HepG2 (cell line): ENCODE data around the gene DHRS11. TPM values are rescaled to one million over a fixed set of nuclear protein-coding genes. Genes with fewer than 3 reads are reported as not detected.

ENCODE experiments used
- DRAP1 ChIP-seq: IDR thresholded peaks from 2 replicates; pipeline ENCODE4 v1.6.1; 2016; ENCODE audit warnings: missing genetic modification reagents, missing compliant biosample characterization
- FOXK2 ChIP-seq: fragments of 450-650 bp; IDR thresholded peaks from 2 replicates; pipeline ENCODE4 v1.6.1; 2016
- GABPA ChIP-seq, 2 experiments: IDR thresholded peaks; 2 replicates each; pipeline ENCODE4 v1.6.1; 2011 to 2016; ENCODE audit warnings: low read depth in 2 of 2, low read length in 1 of 2, missing biosample characterization in 1 of 2, missing genetic modification characterization in 1 of 2
- MAFG ChIP-seq: sonication (generic); formaldehyde crosslinking; IDR thresholded peaks from 2 replicates; pipeline ENCODE4 v1.5.1; 2020; ENCODE audit warnings: mild to moderate bottlenecking, missing genetic modification reagents
- MIER3 ChIP-seq: IDR thresholded peaks from 2 replicates; pipeline ENCODE4 v1.6.1; 2016; ENCODE audit warnings: missing compliant biosample characterization, borderline replicate concordance
- NR0B2 ChIP-seq: sonication (generic); formaldehyde crosslinking; IDR thresholded peaks from 2 replicates; pipeline ENCODE4 v1.4.0; 2020; ENCODE audit warnings: mild to moderate bottlenecking, missing genetic modification reagents
- NR2F6 ChIP-seq, 2 experiments: IDR thresholded peaks; 2 replicates each; pipeline ENCODE4 v1.6.1; 2016; ENCODE audit warnings: antibody characterized with exemption in 1 of 2, mild to moderate bottlenecking in 1 of 2
- POLR2A ChIP-seq, 2 experiments: IDR thresholded peaks; 2 replicates each; pipeline ENCODE4 v1.6.1; 2011; ENCODE audit warnings: low read depth in 2 of 2, low read length in 2 of 2, mild to moderate bottlenecking in 1 of 2, moderate library complexity in 1 of 2; ENCODE audit not compliant: insufficient read depth in 1 of 2
- RNF2 ChIP-seq: fragments of 450-650 bp; conservative IDR thresholded peaks from 2 replicates; pipeline ENCODE4 v1.6.1; 2016; ENCODE audit warnings: low read depth
- RNF219 ChIP-seq: sonication (generic); formaldehyde crosslinking; IDR thresholded peaks from 2 replicates; pipeline ENCODE4 v1.5.0; 2020; ENCODE audit warnings: mild to moderate bottlenecking, missing genetic modification reagents
- SAP130 ChIP-seq: IDR thresholded peaks from 2 replicates; pipeline ENCODE4 v1.6.1; 2016; ENCODE audit warnings: low read depth
- SOX5 ChIP-seq: IDR thresholded peaks from 2 replicates; pipeline ENCODE4 v1.6.1; 2016; ENCODE audit warnings: borderline replicate concordance
- STAG1 ChIP-seq: sonication (generic); formaldehyde crosslinking; IDR thresholded peaks from 2 replicates; pipeline ENCODE4 v1.4.0; 2020; ENCODE audit warnings: missing genetic modification reagents
- TERF1 ChIP-seq: sonication (generic); formaldehyde crosslinking; IDR thresholded peaks from 2 replicates; pipeline ENCODE4 v1.8.0; 2022; ENCODE audit warnings: mild to moderate bottlenecking, missing genetic modification reagents, moderate library complexity
- TIGD3 ChIP-seq: sonication (generic); formaldehyde crosslinking; IDR thresholded peaks from 2 replicates; pipeline ENCODE4 v1.5.1; 2020; ENCODE audit warnings: mild to moderate bottlenecking, missing genetic modification reagents, borderline replicate concordance
- U2AF2 ChIP-seq: fragments of 200-400 bp; formaldehyde crosslinking; IDR thresholded peaks from 2 replicates; pipeline ENCODE4 v1.6.1; 2017; ENCODE audit warnings: low read depth, mild to moderate bottlenecking, low read length
- ZBTB43 ChIP-seq: sonication (generic); formaldehyde crosslinking; conservative IDR thresholded peaks from 2 replicates; pipeline ENCODE4 v1.4.0; 2020; ENCODE audit warnings: missing genetic modification reagents
- ZNF138 ChIP-seq: sonication (generic); formaldehyde crosslinking; IDR thresholded peaks from 2 replicates; pipeline ENCODE4 v1.5.0; 2020; ENCODE audit warnings: mild to moderate bottlenecking, low read depth, missing genetic modification reagents
- ZNF20 ChIP-seq: sonication (generic); formaldehyde crosslinking; IDR thresholded peaks from 2 replicates; pipeline ENCODE4 v1.4.0; 2020; ENCODE audit warnings: mild to moderate bottlenecking, moderate library complexity, missing genetic modification reagents
- ZNF678 ChIP-seq: sonication (generic); formaldehyde crosslinking; IDR thresholded peaks from 2 replicates; pipeline ENCODE4 v1.4.0; 2020; ENCODE audit warnings: mild to moderate bottlenecking, missing genetic modification reagents
- polyA plus RNA-seq, 8 experiments: library from polyadenylated mRNA; depleted of rRNA in 3 of 8; stranded (reverse) in 7 of 8; unstranded in 1 of 8; fragments of >200 nt; fragmentation: Illumina TruSeq in 4 of 8; extraction: Trizol in 4 of 8; gene quantifications; 2 replicates each; pipeline versions ENCODE4 v1.2.1 to v1.2.3, GENCODE V29; 2011 to 2016; ENCODE audit warnings: low read depth in 4 of 8, missing spikeins in 1 of 8, mixed read lengths in 1 of 8; ENCODE audit not compliant: insufficient read depth in 1 of 8
- total RNA-seq, 5 experiments: library from RNA; depleted of rRNA; stranded (reverse); fragments of >200 nt; fragmentation: Illumina TruSeq; extraction: Trizol; gene quantifications; 2 replicates each; pipeline ENCODE4 v1.2.3, GENCODE V29; 2016; ENCODE audit warnings: low read depth in 1 of 5

The DHRS11 gene
- total and polyA plus RNA-seq, 2 of the 13 experiments (the other 11 are each of a cell fraction or from before 2014, with no cell fraction given): 28.4 to 41.9 TPM

- 0 out of 2 replicates have a peak, but pooled peaks have one; percentile 62 for TF ChIP-seq ZBTB43 (CRISPR knock-in tag)
- peak; percentile 51 to 75 for TF ChIP-seq POLR2A (IDR thresholded peaks at IDR 0.05; ENCODE audit: insufficient read depth in 1 of 2, low read depth in 2 of 2, low read length in 2 of 2)
- no peak for TF ChIP-seq RNF219
- TF ChIP-seq TIGD3 (CRISPR knock-in tag): no peak
- peak; percentile 66 for TF ChIP-seq SAP130 (CRISPR knock-in tag)
- TF ChIP-seq ZNF20 (CRISPR knock-in tag): no peak
- TF ChIP-seq NR0B2 (CRISPR knock-in tag): no peak
- TF ChIP-seq RNF2: no peak
- TF ChIP-seq MAFG: no peak
- TF ChIP-seq FOXK2: no peak
- no peak for TF ChIP-seq ZNF678 (CRISPR knock-in tag)
- TF ChIP-seq MIER3 (CRISPR knock-in tag): no peak
- TF ChIP-seq GABPA (IDR thresholded peaks at IDR 0.05; ENCODE audit: low read depth, low read length): peak; percentile 50
- TF ChIP-seq GABPA (CRISPR knock-in tag; IDR thresholded peaks at IDR 0.05; ENCODE audit: low read depth): peak; percentile 56; the same call in 1 of the 2 replicates
- TF ChIP-seq SOX5 (CRISPR knock-in tag): no peak
- peak; percentile 51; the same call in 1 of the 2 replicates for TF ChIP-seq NR2F6 (IDR thresholded peaks at IDR 0.05)
- peak; percentile 30; the same call in 1 of the 2 replicates for TF ChIP-seq NR2F6 (CRISPR knock-in tag; IDR thresholded peaks at IDR 0.05)
- TF ChIP-seq ZNF138 (CRISPR knock-in tag): no peak
- no peak for TF ChIP-seq TERF1 (CRISPR knock-in tag)
- TF ChIP-seq DRAP1 (CRISPR knock-in tag): peak; percentile 46; the same call in 1 of the 2 replicates
- TF ChIP-seq STAG1 (CRISPR knock-in tag): no peak
- TF ChIP-seq U2AF2: no peak
Observed at GRCh38 chr17:36591434-36592315, at the start of gene DHRS11 (continued).
